Muscle of arm (tissue), 14 donors: ENCODE data around the gene METTL14. TPM values are rescaled to one million over a fixed set of nuclear protein-coding genes. Genes with fewer than 3 reads are reported as not detected.
"Not testable (repeated sequence)": the region's sequence is repeated elsewhere in the genome, so short reads cannot be mapped to it uniquely, and the experiment has no call there.

Source experiments
- DNase-seq: peaks from one replicate; pipeline ENCODE4 v3.0.0-alpha.2; 2013
- long read RNA-seq, 11 donors: transcript quantifications; one replicate each; lab custom pipeline, GENCODE V29; 2026
- polyA plus RNA-seq, 12 donors: library from polyadenylated mRNA; unstranded; fragments of 120-200 nt; gene quantifications; one replicate each; pipeline ENCODE4 v1.2.1, GENCODE V29; 2013; ENCODE audit not compliant: insufficient read length in 12 of 12

The METTL14 gene
- 10 to 100 TPM in 11 of 12 donors, not detected in 1; 16.8 to 52.9 (median 35.0) TPM for polyA plus RNA-seq
- long read RNA-seq, donor 1, full-length matches to known transcripts, result 3 of 232 reads
- long read RNA-seq, donor 1, partial matches to known transcripts, result 229 of 232 reads
- long read RNA-seq, donor 1, other reads (novel, unspliced or antisense), result 0 of 232 reads
- long read RNA-seq, donor 2, full-length matches to known transcripts, result 4 of 4 reads
- long read RNA-seq, donor 2, partial matches to known transcripts, result 0 of 4 reads
- long read RNA-seq, donor 2, other reads (novel, unspliced or antisense), result 0 of 4 reads
- long read RNA-seq, donor 3, full-length matches to known transcripts, result 4 of 4 reads
- long read RNA-seq, donor 3, partial matches to known transcripts, result 0 of 4 reads
- long read RNA-seq, donor 3, other reads (novel, unspliced or antisense), result 0 of 4 reads
- long read RNA-seq, donor 4, full-length matches to known transcripts, result 2 of 36 reads
- long read RNA-seq, donor 4, partial matches to known transcripts, result 28 of 36 reads
- long read RNA-seq, donor 4, other reads (novel, unspliced or antisense), result 6 of 36 reads
- long read RNA-seq, donor 5, full-length matches to known transcripts, result 10 of 48 reads
- long read RNA-seq, donor 5, partial matches to known transcripts, result 38 of 48 reads
- long read RNA-seq, donor 5, other reads (novel, unspliced or antisense), result 0 of 48 reads
- long read RNA-seq, donor 6, full-length matches to known transcripts, result 1 of 1 reads
- long read RNA-seq, donor 6, partial matches to known transcripts, result 0 of 1 reads
- long read RNA-seq, donor 6, other reads (novel, unspliced or antisense), result 0 of 1 reads
- long read RNA-seq, donor 7, full-length matches to known transcripts, result 1 of 49 reads
- long read RNA-seq, donor 7, partial matches to known transcripts, result 48 of 49 reads
- long read RNA-seq, donor 7, other reads (novel, unspliced or antisense), result 0 of 49 reads
- long read RNA-seq, donor 8, full-length matches to known transcripts, result 4 of 129 reads
- long read RNA-seq, donor 8, partial matches to known transcripts, result 125 of 129 reads
- long read RNA-seq, donor 8, other reads (novel, unspliced or antisense), result 0 of 129 reads
- long read RNA-seq, donor 9, full-length matches to known transcripts, result 2 of 17 reads
- long read RNA-seq, donor 9, partial matches to known transcripts, result 15 of 17 reads
- long read RNA-seq, donor 9, other reads (novel, unspliced or antisense), result 0 of 17 reads
- long read RNA-seq, donor 10, full-length matches to known transcripts, result 5 of 56 reads
- long read RNA-seq, donor 10, partial matches to known transcripts, result 51 of 56 reads
- long read RNA-seq, donor 10, other reads (novel, unspliced or antisense), result 0 of 56 reads
- long read RNA-seq, donor 11, partial matches to known transcripts, result 16 of 22 reads
- long read RNA-seq, donor 11, other reads (novel, unspliced or antisense), result 6 of 22 reads

DNA sequence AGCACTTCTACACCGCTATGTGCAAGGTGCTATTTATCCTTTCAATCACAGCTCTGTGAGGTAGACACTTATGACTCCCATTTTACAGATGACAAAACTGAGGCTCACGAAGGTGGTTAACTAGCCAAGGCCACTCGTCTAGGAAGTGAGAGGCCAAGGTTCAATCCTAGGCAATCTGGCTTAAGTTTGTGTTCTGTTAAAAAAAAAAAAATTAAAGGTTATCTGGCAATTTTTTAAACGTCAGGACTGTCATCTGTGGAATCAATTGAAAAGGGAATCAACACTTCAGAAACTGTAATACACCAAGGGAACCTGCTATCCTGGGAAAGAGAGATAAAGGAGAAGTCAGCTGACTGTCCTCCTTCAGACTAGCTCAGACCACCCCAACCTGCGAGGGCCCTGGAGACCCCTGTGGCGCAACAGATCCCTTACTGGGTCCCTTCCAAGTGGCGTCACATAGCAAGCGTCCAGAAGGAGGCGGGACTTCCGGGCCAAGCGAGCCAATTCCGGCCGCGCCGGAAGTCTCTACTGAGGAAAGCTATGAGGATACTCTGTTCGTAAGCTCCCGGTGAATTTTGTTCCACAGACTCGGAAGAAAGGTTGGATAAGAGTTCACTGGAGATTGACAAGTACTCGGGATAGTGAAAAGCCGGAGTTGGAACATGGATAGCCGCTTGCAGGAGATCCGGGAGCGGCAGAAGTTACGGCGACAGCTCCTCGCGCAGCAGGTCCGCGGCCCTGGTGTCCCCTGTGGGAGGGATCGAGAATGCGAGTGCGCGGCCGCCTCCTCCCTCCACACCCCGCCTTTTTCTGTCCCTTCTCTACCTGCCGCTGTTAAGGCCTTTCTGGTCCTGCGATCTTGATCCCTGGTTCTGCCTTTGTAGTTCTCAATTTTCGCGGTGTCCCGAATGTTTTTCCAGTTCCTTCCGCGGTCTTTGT is at the start of gene METTL14:
Gene METTL14 (plus strand): TSS at position 520 of the 939 bp plus-strand sequence. CDS start 143 bp downstream, at position 663.
- peak; percentile 96 for DNase-seq

DNA sequence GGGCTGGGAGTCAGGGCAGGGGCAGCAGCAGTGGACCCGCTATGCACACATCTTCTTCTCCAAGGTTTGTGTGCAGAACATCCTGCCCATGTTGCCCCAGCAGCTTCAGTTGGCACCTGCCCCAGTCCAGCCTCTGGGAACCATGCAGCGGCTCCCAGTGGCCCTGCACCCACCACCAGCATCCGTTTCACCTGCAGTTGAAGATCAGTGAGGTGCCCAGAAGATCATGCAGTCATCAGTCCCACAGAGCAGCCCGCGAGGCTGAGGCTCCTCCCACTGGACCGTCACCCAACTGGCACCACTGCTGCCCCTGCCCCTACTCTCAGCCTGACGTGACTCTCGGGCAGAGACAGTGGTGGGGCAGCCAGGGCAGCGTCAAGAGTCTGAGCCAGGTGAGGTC is 49.1 kb upstream of the METTL14 start:
- DNase-seq, result not testable (repeated sequence)

- not testable (repeated sequence) for DNase-seq
Measured at GRCh38 chr4:118664665-118665064, 20.5 kb upstream of the METTL14 start.

DNA sequence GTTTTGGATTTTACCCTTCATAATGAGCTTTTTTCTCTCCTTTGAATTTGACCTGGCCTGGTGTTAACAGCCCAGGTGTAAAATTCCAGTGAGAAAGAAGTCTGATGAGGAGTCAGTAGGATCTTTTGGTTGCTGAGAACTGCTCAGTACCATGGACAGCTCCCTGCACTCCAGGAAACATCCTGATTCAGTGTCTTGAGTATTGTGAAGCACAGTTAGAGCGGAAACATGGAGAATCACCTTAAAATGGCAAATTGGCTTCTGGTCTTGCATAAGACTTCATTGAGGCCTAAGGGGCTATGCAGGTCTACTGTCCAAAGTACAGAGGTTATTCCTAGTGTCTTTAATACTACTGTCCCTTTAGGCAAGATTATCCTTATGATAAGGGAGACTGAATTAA is 16.0 kb upstream of the METTL14 start:
- peak; percentile 79 for DNase-seq

GRCh38 chr4:118670968-118671367 is 14.2 kb upstream of the METTL14 start:
- not testable (repeated sequence) for DNase-seq

DNA sequence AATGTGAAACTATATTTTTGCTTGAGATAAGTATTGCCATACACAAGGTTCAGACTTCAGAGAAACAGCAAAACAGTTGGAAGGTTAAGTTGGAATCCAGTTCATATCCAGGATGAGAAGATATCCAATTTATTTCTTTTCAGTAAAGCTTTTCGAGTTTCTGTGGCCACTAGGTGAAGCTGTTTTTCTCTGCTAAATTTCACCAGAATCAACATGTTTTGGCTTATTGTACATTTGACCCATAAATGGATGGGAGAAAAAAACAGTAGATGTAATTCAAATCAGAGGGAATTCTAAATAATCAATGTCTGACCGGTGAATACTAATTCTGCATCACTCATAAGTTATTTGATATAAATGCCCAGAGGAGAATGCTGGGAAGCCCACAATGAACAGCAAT is 9.1 kb upstream of the METTL14 start:
- DNase-seq, result no peak

- DNase-seq, result no peak
Measured at GRCh38 chr4:118680808-118681207, 4.4 kb upstream of the METTL14 start.

DNA sequence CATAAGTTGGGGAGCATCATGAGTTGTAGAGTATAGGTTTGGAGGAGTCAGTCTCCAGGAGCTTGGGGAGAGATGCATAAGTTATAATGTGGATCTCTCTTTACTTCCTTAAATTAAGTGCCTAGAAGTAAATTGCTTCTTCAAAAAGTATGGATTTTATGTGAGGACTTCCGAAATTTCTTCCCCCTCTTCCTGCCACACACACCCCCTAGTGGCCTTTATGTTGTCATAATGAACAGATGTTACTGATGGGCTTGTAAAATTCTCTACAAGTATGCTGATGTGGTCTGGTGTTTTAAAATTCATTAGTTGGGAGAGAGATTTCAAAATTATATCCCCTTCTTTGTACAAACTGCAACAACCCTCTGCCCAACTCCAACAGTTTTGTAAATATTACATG is 2.3 kb upstream of the METTL14 start:
- no peak for DNase-seq

- DNase-seq, result no peak
Measured at GRCh38 chr4:118683513-118683912, 1.7 kb upstream of the METTL14 start.

GRCh38 chr4:118703118-118703517 is 17.9 kb downstream of the METTL14 start:
- DNase-seq, result no peak

GRCh38 chr4:118711052-118711451 is 25.9 kb downstream of the METTL14 start:
- peak; percentile 19 for DNase-seq

GRCh38 chr4:118712872-118713271 is 27.7 kb downstream of the METTL14 start:
- DNase-seq, result no peak

- DNase-seq, result no peak
Measured at GRCh38 chr4:118714682-118715081, 29.5 kb downstream of the METTL14 start.

GRCh38 chr4:118716304-118716703 is 31.1 kb downstream of the METTL14 start:
- DNase-seq, result no peak

DNA sequence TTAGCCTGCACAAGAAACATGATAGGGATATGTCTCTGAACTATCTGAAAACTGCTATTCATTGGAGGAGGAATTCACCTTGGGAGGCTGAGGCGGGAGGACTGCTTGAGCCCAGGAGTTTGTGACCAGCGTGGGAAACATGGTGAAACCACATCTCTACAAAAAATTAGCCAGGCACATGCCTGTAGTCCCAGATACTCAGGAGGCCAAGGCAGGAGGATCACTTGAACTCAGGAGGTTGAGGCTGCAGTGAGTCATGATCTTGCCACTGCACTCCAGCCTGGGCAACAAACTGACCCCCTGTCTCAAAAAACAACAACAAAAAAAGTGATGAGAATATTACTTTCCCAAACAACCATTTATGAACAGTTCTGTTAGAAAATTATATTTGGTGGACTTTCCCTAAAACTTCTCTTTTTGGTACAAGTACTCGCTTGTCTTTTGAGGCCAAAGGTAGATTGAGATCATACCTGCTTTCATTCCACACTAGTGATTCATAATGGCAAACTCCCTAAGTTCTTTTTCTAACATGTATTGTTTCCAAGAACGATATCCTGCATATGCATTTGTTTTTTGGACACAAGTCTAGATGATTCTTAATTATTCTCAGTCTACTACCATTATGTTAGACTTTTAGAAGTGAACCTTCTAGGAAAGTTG is 33.4 kb downstream of the METTL14 start:
- no peak for DNase-seq

- no peak for DNase-seq
Measured at GRCh38 chr4:118721752-118722151, 36.6 kb downstream of the METTL14 start.

DNA sequence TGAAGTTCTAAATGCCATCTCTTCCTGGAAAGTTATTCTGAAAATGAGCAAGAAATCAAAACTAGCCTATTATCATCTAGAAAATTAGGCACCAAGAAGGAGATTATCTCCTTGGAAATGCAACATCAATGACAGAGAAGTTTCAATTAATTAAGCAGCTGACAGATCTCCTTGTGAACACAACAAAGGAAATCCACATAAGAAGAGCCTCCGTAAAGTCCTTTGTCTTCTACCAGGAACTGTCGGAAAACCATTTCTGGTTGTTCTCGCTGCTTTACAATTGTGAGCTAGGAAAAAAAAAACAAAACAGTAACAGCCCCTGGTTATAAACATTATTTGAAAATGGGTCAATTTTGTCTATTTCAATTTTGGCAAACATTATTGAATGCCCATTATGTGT is 38.2 kb downstream of the METTL14 start:
- DNase-seq, result no peak

GRCh38 chr4:118727360-118727759 is 42.2 kb downstream of the METTL14 start:
- no peak for DNase-seq
